AG09309 (cell line): Measurements from ENCODE around the gene ERC1.

Source experiments
- DNase-seq: peaks from one replicate; pipeline ENCODE4 v3.0.0-alpha.2; 2010; ENCODE audit warnings: low read depth
- H3K4me3 ChIP-seq: 2 replicates; pipeline ENCODE4 v1.5.1; 2011; ENCODE audit warnings: mild to moderate bottlenecking, low read depth, low read length, moderate library complexity; ENCODE audit not compliant: control insufficient read depth
- CTCF ChIP-seq: IDR thresholded peaks from 2 replicates; pipeline ENCODE4 v1.5.1; 2011; ENCODE audit warnings: mild to moderate bottlenecking, low read depth, low read length, inconsistent platforms; ENCODE audit not compliant: insufficient read depth, control insufficient read depth; ENCODE audit errors: missing control alignments

Gene ERC1

GRCh38 chr12:1357711-1358110, 366.7 kb downstream of the ERC1 start:
- DNase-seq = no peak
- TF ChIP-seq CTCF = no peak
- no peak overlapping the region for H3K4me3 ChIP-seq

GRCh38 chr12:1360441-1361210, 369.6 kb downstream of the ERC1 start:
- TF ChIP-seq CTCF = no peak
- no peak overlapping the region for H3K4me3 ChIP-seq
- DNase-seq = no peak

GRCh38 chr12:1362143-1362662, 371.2 kb downstream of the ERC1 start:
- no peak for DNase-seq
- no peak overlapping the region for H3K4me3 ChIP-seq
- no peak for TF ChIP-seq CTCF

- DNase-seq = no peak
- TF ChIP-seq CTCF = no peak
- no peak overlapping the region for H3K4me3 ChIP-seq
Observed at GRCh38 chr12:1365703-1366102, 374.7 kb downstream of the ERC1 start.

GRCh38 chr12:1367331-1368291, 376.6 kb downstream of the ERC1 start:
- no peak for DNase-seq
- TF ChIP-seq CTCF = no peak
- H3K4me3 ChIP-seq = no peak overlapping the region

GRCh38 chr12:1369460-1369859, 378.4 kb downstream of the ERC1 start:
- no peak overlapping the region for H3K4me3 ChIP-seq
- TF ChIP-seq CTCF = no peak
- no peak for DNase-seq
